PC-9 (cell line): ENCODE data around the gene JHY. TPM values are rescaled to one million over a fixed set of nuclear protein-coding genes. Genes with fewer than 3 reads are reported as not detected.

Experiments
- BruUV-seq: library from RNA; stranded (reverse); fragments of 400-500 nt; replicated peaks from 2 replicates; lab custom pipeline; 2021; lab: Mats Ljungman, UMichigan
- CTCF ChIA-PET: fragments of 300-600 bp; sonication (Branson Sonifier 250); formaldehyde crosslinking; loops from one replicate; lab custom pipeline; 2022; ENCODE audit warnings: antibody characterized with exemption; lab: Charles Lee
- POLR2A ChIA-PET: fragments of 300-600 bp; sonication (Branson Sonifier 250); formaldehyde crosslinking; loops from one replicate; lab custom pipeline; 2022; ENCODE audit warnings: antibody characterized with exemption; ENCODE audit not compliant: unreplicated experiment; lab: Charles Lee
- DNase-seq, 2 experiments: peaks; one replicate each; pipeline versions ENCODE4 v3.0.0 to v3.0.0-alpha.2; 2015 to 2022; ENCODE audit warnings: mixed read lengths in 1 of 2
- H2AFZ ChIP-seq: fragments of 200-600 bp; sonication (generic); 2 replicates; pipeline ENCODE4 v1.8.1; 2017; ENCODE audit warnings: antibody characterized with exemption
- H3F3A ChIP-seq: fragments of 200-600 bp; sonication (generic); 2 replicates; pipeline ENCODE4 v1.8.1; 2017; ENCODE audit warnings: antibody characterized with exemption, mild to moderate bottlenecking, low read depth; ENCODE audit not compliant: insufficient read depth
- H3K27ac ChIP-seq: fragments of 200-600 bp; sonication (generic); 2 replicates; pipeline ENCODE4 v1.6.1; 2016; ENCODE audit warnings: mixed run types
- H3K27me3 ChIP-seq: fragments of 200-600 bp; sonication (generic); 2 replicates; pipeline ENCODE4 v1.6.1; 2016; ENCODE audit warnings: low read depth, mixed run types; ENCODE audit not compliant: insufficient read depth
- H3K36me3 ChIP-seq: fragments of 200-600 bp; sonication (generic); 2 replicates; pipeline ENCODE4 v1.6.1; 2016; ENCODE audit warnings: low read depth, mixed run types
- H3K4me1 ChIP-seq: fragments of 200-600 bp; sonication (generic); replicated peaks from 2 replicates; pipeline ENCODE4 v1.6.1; 2016; ENCODE audit warnings: mixed run types; ENCODE audit not compliant: insufficient read depth
- H3K4me2 ChIP-seq: fragments of 200-600 bp; sonication (generic); 2 replicates; pipeline ENCODE4 v1.6.1; 2017; ENCODE audit warnings: mixed run types
- H3K4me3 ChIP-seq: fragments of 200-600 bp; sonication (generic); 2 replicates; pipeline ENCODE4 v1.6.1; 2016; ENCODE audit warnings: mixed run types
- H3K79me2 ChIP-seq: fragments of 200-600 bp; sonication (generic); 2 replicates; pipeline ENCODE4 v1.6.1; 2017; ENCODE audit warnings: low read depth, mixed run types
- H3K9me2 ChIP-seq: fragments of 200-600 bp; sonication (generic); 2 replicates; pipeline ENCODE4 v1.8.1; 2017; ENCODE audit warnings: mild to moderate bottlenecking; ENCODE audit not compliant: insufficient read depth
- H3K9me3 ChIP-seq: fragments of 200-600 bp; sonication (generic); 2 replicates; pipeline ENCODE4 v1.8.1; 2016; ENCODE audit warnings: low read depth; ENCODE audit not compliant: insufficient read depth
- H4K20me1 ChIP-seq: fragments of 200-600 bp; sonication (generic); 2 replicates; pipeline ENCODE4 v1.8.1; 2017; ENCODE audit not compliant: insufficient read depth
- CTCF ChIP-seq: fragments of 200-600 bp; sonication (generic); conservative IDR thresholded peaks from 2 replicates; pipeline ENCODE4 v1.6.1; 2017; ENCODE audit warnings: mixed run types, antibody characterized with exemption, mild to moderate bottlenecking, moderate library complexity
- EZH2 ChIP-seq: fragments of 200-600 bp; sonication (generic); IDR thresholded peaks from 2 replicates; pipeline ENCODE4 v1.8.0; 2017; ENCODE audit warnings: antibody characterized with exemption, low read depth
- intact Hi-C: fragments of 100-400 bp; cut with micrococcal nuclease; formaldehyde crosslinking; loops from one replicate; pipeline ENCODE4 v1.10.0; 2022; ENCODE audit not compliant: unreplicated experiment
- total RNA-seq: library from RNA; stranded (reverse); gene quantifications from 2 replicates; pipeline ENCODE4 v1.2.3, GENCODE V29; 2021

The JHY gene
- total RNA-seq, 1 experiment from 2014 or later = 6.2 TPM

GRCh38 chr11:122900587-122901202 is 18.1 kb downstream of the JHY start:
- CTCF ChIA-PET = no interaction called here
- no TSS peak for BruUV-seq
- POLR2A ChIA-PET = no interaction called here

GRCh38 chr11:122902951-122903350 is 20.4 kb downstream of the JHY start:
- ChIA-PET CTCF (no interaction called here), POLR2A (no interaction called here)
- H3F3A ChIP-seq = no peaks in the 10 kb centered on the region
- no peak overlapping the region for H3K27ac ChIP-seq
- TF ChIP-seq CTCF (no peak), EZH2 (no peak)
- H3K4me3 ChIP-seq = no peak overlapping the region
- intact Hi-C loops = no loop called here
- no peaks in the 10 kb centered on the region for H3K9me3 ChIP-seq
- BruUV-seq = no TSS peak
- no peaks in the 10 kb centered on the region for H3K9me2 ChIP-seq
- H4K20me1 ChIP-seq = no peaks in the 10 kb centered on the region
- H3K4me1 ChIP-seq = peaks cover 1% of the 10 kb centered on the region
- no peaks in the 10 kb centered on the region for H3K79me2 ChIP-seq
- no peaks in the 10 kb centered on the region for H3K27me3 ChIP-seq
- H3K4me2 ChIP-seq = no peak overlapping the region
- no peaks in the 10 kb centered on the region for H3K36me3 ChIP-seq
- no peak overlapping the region for H2AFZ ChIP-seq
- no peak for DNase-seq

More at GRCh38 chr11:122900587-122901202, 18.1 kb downstream of the JHY start:
- Histone ChIP-seq H3K27me3 (no peaks in the 10 kb centered on the region), H2AFZ (no peak overlapping the region), H3F3A (no peaks in the 10 kb centered on the region), H3K79me2 (no peaks in the 10 kb centered on the region), H3K9me3 (no peaks in the 10 kb centered on the region), H3K4me3 (no peak overlapping the region), H4K20me1 (no peaks in the 10 kb centered on the region), H3K27ac (no peak overlapping the region), H3K4me1 (peaks cover 9% of the 10 kb centered on the region), H3K9me2 (no peaks in the 10 kb centered on the region), H3K36me3 (no peaks in the 10 kb centered on the region), H3K4me2 (no peak overlapping the region)
- intact Hi-C loops = no loop called here
- TF ChIP-seq CTCF (no peak), EZH2 (no peak)
- no peak for DNase-seq

- no peaks in the 10 kb centered on the region for H3K36me3 ChIP-seq
- TF ChIP-seq CTCF = peak; percentile 36; the same call in 1 of the 2 replicates
- TF ChIP-seq EZH2 = no peak
- no peaks in the 10 kb centered on the region for H3K4me1 ChIP-seq
- H3F3A ChIP-seq = no peaks in the 10 kb centered on the region
- DNase-seq = no peak
- H3K9me3 ChIP-seq = no peaks in the 10 kb centered on the region
- no peaks in the 10 kb centered on the region for H3K9me2 ChIP-seq
- H3K4me3 ChIP-seq = no peak overlapping the region
- no peaks in the 10 kb centered on the region for H4K20me1 ChIP-seq
- no peak overlapping the region for H3K27ac ChIP-seq
- BruUV-seq = no TSS peak
- ChIA-PET POLR2A (no interaction called here), CTCF (no interaction called here)
- H3K79me2 ChIP-seq = no peaks in the 10 kb centered on the region
- H2AFZ ChIP-seq = no peak overlapping the region
- H3K4me2 ChIP-seq = no peak overlapping the region
- H3K27me3 ChIP-seq = no peaks in the 10 kb centered on the region
- intact Hi-C loops = loop anchor here (5.0 kb wide), 1 partner anchor 112 kb away; no protein-coding TSS in a partner anchor
Observed at GRCh38 chr11:122910775-122911174, 28.2 kb downstream of the JHY start.
